ENCODE data around the gene PTCH1.

PTCH1 gene

DNA sequence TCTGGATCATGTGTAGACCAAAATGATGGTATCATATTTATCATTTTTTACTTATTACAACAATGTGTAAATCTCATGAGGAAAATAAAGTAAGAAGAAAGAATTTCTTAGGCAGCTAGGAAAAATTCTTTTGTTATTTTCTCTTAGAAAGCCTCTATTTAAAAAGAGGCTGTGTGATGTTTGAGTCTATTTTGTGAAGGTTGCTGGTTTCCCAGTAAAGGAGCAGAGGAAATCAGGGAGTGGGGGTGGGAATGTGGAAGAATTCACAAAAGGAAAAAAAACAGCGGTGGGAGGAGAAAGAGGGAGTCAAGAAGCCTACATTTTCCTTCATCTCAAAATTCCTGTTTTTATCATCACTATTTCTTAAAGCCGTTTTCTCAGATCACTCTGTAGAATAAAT is 20.1 kb downstream of the PTCH1 start:
- DNase-seq, result no peak

DNA sequence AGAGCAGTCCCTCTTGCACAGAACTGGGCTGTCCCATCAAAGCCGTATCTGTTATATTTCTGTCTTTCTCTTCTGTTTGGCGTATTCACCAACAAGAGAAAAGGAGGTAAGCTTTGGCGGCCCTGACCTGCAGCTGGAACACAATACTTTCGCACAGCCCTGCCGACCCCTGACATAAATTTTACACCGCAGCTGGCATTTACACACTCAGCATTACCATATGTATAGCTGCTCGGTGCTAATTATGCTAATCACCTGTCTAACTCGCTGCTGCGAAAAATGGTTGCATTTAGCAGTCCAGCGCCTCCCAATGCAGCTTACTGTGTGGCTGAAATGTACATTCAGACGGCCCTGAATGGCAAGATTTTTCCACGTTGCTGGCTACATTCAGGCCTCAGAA is 20.8 kb downstream of the PTCH1 start:
- DNase-seq, result no peak

DNA sequence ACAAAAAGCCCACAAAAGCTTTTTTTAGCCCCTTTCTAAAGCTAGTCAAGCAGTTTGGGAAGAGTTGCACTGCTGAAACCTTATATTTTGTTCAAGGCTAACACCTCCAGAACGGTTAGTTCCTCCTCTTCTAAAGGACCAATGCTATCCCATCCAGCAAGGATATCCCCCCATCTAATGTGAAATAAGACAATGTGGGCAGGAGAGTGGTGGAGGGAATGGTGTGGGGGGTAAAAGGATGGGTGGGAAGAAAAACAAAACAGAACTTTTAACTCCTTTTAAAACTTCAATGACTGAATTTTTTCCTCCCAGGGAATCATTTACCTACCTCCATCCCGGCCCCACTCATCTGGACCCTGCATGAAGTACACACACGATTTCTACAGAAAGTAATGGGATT is 21.2 kb downstream of the PTCH1 start:
- DNase-seq, result no peak

DNA sequence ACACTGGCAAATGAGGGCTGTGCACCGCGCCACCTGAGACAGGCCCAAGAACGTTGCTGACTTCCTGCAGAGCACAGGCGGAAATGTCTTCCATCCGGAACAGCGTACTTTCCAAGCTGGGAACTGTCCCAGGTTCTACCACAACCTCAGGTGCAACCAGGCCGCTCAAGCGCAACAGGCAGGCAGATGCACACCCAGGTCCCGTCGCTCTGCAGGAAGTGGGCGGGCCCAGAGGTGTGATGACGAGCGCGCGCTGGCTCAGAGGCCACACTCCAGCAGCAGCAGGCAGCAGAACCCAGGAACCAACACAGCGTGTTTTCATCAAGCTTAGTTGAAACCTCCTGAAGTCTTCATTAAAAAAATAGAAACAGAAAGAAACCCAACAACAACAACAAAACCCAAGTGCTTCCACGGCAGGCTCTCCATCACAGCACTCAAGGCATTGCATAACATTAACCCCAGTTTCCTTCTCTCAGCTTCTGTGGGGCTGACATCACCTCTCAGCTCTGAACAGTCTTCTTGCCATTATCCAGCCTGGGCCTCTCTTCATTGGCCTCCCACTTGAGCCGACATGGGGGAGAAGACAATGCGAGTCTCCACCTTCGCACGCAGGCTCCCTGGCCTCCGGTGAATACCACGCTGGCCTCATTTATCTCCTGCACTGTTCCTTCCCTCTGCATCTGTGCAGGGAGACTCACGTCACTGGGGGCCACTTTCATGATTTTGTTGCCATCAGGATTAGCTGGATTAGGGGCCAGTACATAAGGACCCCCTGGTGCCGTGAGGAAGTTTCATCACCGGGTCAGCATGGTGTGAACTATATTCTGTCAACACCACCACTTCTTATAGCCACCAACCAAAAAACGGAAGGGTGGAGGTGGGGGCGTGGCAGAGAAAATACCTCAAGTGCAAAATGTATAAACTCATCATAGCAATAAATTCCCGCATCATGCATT is 22.1 kb downstream of the PTCH1 start:
- peak; percentile 76 for DNase-seq

DNA sequence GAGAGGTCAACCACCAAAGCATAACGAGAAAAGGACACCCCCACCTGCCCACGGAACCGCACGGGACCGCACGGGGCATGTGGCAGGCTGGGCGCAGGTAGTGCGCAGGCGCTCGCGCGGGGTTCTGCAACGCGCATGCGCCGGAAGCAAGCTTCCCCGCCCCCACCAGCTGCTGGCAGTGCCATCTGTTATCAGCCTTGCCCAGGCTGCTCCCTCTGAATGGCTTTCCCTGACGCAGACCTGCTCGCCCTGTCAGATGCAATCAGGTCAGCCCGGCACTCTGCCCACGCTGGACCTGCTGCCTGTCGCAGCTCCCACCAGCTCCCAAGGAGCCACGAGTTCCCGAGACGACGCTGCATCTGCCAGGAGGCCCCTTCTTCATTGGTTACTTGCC is 22.8 kb downstream of the PTCH1 start:
- DNase-seq, result no peak

DNA sequence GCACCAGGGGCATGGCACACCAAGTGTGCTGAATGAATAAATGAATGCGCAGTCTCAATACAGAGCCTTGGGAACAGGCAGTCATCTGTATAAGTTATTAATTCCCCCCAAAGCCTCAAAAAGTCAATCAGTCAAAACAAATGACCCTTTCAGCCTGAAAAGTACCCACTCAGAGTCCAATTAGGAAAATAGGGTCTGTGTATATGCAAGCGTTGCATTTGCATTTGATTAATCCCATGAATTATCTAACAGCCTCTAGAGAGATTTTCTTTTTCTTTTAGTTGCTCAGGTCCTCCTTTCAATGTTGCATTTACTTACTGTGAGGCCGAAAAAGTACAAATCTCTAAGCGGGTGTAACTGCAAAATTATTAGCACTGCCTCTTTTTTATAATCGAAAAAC is 23.4 kb downstream of the PTCH1 start:
- DNase-seq, result no peak

DNA sequence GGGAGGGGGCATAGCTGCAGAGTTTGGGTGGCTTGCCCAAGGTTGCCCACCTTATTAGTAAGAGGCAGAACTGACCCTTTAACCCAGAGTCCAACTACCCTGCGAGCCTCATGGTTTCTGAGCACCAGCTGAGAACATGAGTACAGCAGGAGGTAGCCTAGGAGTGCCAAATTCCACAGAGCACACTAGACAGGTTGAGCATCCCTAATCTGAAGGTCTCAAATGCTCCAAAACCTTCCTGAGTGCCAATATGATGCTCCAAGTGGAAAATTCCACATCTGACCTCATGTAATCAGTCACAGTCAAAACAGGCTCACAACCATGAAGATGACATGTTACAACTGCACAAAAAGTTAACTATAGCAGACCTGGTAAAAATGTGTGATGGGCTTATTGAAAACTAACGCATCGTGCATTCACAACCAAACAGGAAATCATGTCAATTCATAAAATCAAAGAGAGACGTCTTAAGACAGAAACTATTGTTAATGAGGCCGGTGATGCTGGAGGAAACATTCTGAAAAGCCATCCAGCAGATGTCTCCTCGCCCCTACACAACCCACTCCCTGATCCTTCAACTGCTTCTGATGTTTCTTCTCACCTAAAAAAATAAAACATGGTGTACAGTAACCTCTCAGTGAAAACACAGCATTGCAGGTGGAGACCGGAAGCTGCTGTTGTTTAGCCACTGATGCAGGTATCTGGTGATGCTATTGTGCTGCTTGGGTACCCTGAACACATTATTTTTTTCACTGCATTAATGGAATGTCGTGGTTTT is 25.0 kb downstream of the PTCH1 start:
- no peak for DNase-seq

DNA sequence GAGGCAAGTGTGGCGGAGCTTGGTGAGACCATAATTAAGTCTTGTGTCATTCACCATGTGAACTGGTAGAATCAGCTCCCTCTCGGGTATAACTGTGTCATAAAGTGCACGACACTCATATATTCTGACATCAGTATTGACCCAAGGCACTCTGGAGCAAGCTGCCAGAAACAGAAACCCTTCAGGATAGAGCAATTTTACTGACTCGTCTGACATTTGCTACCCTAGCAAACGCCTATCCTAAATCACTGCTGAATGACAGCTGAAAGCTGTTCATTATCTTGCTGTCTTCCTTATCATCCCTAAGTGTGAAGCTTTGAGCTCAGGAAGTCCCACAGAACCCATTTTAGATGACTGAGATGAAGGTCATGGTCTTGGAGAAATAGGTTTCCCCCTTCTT is 27.8 kb downstream of the PTCH1 start:
- DNase-seq, result no peak

DNA sequence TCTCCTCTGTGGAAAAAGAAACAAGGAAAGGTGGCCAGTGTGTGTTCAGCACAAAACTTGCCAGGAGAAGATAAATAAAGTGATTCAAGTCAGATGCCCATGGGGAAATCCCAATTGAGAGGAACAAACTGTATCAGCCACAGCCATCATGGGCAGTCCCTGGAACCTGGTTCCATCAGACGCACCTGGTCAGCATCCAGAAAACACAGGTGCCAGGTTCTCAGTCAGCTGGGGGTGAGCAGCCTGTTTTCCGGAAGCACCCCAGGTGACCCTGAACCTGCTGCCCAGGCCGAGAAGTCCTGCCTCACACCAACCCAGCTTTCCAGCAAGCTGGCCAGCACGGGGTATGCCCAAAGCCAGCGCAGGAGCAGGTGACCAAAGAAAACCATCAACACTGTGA is 30.5 kb downstream of the PTCH1 start:
- DNase-seq, result no peak

DNA sequence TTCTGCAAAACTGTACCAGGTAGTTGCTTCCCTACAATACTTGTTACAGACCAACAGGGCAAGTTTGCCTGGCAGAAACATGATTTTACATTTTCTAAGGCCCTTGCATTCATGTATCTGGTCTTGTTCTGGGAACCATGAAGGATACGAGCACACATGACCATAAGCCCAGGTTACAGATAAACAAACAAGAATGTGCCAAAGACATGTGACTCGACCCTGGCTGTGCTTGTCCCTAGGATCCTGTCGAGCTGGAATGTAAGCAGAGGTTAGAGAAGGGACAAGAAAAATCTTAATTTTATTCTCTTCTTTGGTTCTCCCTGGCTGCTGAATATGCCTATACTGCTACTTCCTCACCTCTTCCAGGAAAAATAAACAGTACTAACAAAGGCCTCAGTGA is 32.5 kb downstream of the PTCH1 start:
- DNase-seq, result no peak

DNA sequence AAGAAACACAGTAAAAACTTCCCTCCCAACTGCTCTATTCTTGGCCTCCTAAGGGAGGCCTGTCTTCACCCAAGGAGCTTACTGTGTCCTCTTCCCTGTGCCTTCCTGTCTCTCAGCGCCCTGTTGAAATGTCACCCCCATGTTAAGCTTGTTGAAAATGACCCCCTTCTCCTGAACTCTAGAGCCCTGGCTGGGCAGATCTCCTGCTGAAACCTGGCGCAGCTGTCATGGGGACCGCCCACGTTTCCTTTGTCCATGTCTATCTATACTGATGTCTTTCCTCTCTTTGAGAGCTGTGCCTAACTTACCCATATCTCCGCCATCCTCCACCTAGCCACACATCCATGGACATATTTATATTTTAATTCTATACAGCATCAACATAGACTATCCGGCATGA is 33.3 kb downstream of the PTCH1 start:
- no peak for DNase-seq

DNA sequence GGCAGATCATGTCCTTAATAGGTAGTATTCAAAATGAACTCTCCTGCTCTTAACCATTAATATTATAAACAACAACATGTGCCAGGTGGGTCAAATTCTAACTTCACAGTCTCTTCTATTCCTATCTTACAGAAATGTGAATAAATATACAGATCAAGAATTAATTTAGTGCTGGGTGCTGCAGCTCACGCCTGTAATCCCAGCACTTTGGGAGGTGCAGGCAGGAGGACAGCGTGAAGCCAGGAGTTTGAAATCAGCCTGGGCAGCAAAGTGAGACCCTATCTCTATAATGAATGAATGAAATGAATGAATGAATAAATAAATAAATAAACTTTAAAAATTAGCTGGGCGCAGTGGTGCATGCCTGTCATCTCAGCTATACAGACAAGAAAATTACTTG is 34.1 kb downstream of the PTCH1 start:
- no peak for DNase-seq

DNA sequence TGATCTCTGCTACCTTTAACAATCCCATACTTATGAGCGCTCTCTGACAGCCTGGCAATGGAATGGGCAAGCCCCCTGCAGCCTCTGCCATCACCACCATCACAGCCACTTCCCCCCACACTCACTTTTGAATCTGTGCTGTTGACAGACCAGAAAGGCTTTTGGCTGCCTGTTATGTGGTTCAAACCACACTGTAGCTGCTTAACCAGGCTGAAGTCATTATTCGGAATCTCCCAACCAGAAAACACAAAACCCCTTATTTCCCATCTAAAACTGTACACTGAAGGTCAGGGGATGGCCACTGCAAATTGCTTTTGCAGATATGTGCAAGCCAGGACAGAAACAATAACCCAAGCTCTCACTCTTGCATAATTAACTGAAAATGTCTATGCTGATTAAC is 35.8 kb downstream of the PTCH1 start:
- no peak for DNase-seq

DNA sequence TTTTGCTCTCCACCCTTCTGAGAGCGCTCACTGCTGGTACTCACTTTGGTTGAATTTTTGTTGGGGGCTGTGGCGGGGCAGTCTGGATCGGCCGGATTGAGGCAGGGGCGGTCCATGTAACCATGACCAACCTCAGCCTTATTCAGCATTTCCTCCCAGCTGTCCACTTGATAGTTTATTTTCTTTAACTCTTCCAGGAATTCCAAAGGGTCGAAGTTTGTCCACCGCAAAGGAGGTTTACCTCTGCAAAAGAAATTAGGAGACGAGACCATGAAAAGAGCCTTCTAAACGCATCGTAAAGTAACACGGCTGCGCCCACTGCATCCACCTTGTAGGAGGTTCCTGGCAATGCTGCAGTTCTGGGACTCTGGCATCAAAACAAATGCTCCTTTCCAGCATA is 36.4 kb downstream of the PTCH1 start:
- no peak for DNase-seq

DNA sequence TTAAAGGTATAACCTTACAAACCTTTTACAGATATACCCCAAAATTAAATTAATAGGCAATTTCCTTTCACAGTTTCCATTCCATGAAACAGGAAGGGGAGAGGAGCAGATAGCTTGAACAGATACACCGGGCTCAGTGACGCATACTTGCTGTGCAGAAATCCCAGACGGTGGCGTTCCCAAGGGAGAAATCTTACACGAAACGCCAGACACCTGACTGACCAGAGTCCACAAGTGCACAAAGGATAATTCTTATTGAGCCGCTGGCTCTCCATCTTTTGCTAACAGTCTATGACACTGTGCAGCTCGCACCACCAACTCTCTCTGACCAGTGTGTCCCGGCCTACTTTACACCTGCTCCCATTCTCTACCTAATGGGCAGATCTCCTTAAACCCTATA is 37.4 kb downstream of the PTCH1 start:
- no peak for DNase-seq

DNA sequence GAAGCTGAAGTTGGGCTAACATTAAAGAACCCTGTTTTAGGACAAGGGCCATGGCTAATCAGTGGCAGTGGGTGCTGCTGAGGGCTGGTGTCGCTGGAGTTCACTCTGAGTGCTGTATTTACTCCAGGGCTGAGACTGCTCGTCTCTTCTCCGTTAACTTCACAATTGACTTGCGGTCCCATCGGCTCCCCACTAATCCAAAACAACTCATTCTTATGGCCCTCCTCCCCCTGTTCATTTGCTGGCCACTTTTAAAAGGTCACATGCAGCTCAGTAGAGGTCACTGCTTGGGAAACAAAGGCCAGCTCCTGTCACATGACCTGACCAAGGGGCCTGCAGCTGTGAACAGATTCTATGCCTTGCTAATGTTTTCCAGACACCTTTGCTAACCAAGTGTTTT is 38.4 kb downstream of the PTCH1 start:
- no peak for DNase-seq

DNA sequence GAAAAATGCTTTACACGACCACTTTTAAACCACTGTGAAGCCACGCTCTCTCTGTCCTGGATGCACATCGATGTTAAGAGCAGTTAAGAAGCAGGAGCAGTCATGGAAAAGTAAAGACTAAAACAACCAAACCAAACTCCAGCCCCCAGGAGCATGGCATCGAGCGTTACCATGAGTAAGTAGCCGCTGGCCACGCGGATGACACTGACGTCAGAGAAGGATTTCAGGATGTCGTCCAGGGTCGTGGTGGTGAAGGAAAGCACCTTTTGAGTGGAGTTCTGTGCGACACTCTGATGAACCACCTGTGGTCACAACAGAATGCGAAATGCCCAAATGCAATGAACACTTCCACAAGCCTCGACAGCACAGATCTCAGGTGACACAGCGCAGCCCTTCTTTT is 38.9 kb downstream of the PTCH1 start:
- no peak for DNase-seq

DNA sequence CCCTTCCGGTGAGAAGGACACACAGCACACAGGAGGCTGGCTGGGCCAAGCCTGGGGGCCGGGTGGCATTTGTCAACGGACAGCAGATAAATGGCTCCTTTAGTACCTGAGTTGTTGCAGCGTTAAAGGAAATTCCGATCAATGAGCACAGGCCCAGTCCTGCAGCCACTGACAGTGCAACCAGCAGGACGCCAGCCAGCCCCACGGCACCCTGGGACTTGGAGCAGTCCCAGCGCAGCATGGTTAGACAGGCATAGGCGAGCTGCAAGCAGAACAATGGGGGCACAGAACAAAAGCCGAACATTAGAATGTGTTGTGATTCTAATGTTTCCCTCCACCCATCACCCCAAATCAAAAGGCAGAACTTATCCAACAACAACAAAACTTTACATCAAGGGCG is 39.3 kb downstream of the PTCH1 start:
- DNase-seq, result no peak

DNA sequence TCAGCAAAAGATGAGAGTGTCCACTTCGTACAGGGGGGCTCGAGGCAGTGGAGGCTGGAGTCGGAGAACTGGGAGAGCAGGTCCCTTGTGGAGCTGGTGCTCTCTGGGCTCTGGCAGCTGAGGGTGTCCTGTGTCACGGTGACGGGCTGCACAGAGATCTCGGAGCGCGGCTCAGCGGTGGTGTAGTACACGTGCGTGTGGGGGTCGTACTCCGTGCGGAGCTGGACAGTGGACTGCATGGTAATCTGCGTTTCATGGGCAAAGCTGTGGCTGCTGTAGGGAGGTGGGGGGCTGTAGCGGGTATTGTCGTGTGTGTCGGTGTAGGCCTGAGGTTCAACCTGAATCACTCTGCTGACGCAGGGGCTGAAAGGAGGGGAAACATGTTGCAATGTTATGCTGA is 48.0 kb downstream of the PTCH1 start:
- no peak for DNase-seq

DNA sequence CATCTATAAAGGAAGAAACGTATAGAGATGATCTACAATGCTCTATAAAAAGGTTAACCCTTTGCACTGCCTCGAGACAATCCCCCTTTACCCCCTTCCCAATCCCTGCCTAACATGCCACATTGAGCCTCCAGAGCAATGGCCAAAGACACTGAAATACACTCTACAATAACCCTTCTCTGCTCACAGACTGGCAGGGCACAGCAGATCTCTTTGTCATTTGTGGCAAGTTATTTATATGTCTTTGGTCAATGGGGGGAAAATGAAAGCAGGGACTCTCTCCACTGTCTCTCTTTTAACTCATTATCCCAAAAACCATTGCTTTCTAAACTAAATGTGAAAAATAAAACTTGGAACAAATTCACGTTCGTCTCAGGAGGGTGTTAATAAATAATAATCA is 51.7 kb downstream of the PTCH1 start:
- no peak for DNase-seq

DNA sequence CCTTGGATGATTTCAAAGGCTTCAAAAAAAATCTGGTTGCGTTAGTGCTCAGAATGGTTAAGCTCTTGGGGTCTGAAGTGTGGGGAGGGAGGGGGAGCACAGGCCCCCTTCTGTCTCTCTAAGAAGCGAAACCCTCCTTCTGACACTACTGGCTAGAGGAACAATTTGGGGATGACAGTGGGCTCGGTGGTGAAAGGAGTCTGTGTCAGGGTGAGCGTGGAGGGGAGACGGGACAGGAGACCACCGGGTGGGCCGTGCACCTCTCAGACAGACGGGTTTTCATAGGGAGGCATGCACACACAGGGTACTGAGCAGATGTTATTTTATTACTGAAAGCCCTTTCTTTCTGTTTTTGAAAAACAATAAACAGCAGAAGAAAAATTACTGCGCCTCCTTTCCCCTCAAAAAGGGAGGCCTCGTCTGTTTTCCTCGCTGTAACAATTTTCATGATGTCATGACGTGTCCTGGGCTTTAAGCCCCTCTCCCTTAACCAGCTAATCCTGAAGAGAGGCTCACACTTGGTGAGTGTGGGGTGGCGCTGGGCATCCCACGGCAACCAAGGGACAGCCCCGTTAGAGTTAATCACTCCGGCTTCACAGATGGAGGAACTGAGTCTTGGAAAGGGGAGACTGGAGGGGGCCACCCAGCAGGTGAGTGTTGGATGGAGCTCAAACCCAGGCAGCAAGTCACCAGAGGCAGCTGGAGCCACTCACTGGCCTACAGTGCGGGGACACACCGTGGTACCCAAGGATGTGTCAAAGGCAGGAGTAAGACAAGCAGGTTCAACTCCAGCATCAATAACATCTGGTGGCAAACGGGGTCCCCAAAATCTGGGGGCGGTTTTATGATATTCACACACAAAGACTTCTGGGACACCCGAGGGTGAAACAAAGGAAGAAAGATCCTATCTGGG is 53.4 kb downstream of the PTCH1 start:
- DNase-seq, result no peak

DNA sequence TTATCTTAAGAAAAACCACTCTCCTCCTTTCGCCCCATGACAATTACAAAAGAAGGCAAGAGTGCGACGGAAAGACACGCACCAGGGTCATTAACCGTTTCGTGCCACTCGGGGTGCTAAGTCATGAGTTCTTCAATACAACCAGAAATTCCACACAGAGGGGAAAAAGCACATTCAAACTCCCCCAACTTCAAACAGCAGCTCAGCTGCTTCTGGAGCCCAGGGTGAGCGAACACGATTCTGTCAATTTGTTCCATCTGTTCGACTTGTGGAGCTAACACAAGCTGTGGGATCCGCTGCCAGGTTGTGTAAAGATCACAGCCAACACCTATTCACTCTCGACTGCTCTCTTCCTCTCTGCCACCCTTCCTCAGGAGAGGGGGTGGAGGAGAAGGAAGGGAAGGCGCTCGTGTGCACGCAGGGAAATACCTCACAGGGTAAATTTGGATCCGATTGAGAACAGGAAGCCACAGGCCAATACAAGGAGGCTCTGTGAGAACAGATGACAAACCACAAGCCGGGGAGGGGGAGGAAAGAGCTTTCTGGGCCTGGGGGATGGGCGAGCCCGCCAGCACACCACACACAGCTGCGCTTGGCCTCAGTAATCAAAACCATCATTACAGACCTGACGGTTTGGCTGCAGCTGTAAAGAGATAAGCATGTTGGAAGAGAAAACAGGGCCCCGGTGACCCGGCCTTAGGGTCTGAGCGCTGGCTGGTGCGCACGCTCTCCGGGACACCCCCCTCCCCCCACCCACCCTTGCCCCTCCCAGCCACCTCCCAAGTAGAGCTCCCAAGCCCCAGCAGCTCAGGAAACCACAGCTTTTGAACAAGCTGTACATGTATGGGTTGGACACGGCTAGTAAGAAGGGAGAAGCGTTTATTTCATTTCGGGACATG is 54.3 kb downstream of the PTCH1 start:
- DNase-seq, result peak; percentile 72
